Glomerular visceral epithelial cell (primary cell): ENCODE results near the gene GOLM1.
"Not testable (repeated sequence)": the region's sequence is repeated elsewhere in the genome, so short reads cannot be mapped to it uniquely, and the experiment has no call there.

Source experiments
- DNase-seq: peaks from one replicate; pipeline ENCODE4 v3.0.0-alpha.2; 2016; ENCODE audit errors: extremely low spot score

Gene GOLM1, protein sequence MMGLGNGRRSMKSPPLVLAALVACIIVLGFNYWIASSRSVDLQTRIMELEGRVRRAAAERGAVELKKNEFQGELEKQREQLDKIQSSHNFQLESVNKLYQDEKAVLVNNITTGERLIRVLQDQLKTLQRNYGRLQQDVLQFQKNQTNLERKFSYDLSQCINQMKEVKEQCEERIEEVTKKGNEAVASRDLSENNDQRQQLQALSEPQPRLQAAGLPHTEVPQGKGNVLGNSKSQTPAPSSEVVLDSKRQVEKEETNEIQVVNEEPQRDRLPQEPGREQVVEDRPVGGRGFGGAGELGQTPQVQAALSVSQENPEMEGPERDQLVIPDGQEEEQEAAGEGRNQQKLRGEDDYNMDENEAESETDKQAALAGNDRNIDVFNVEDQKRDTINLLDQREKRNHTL

DNA sequence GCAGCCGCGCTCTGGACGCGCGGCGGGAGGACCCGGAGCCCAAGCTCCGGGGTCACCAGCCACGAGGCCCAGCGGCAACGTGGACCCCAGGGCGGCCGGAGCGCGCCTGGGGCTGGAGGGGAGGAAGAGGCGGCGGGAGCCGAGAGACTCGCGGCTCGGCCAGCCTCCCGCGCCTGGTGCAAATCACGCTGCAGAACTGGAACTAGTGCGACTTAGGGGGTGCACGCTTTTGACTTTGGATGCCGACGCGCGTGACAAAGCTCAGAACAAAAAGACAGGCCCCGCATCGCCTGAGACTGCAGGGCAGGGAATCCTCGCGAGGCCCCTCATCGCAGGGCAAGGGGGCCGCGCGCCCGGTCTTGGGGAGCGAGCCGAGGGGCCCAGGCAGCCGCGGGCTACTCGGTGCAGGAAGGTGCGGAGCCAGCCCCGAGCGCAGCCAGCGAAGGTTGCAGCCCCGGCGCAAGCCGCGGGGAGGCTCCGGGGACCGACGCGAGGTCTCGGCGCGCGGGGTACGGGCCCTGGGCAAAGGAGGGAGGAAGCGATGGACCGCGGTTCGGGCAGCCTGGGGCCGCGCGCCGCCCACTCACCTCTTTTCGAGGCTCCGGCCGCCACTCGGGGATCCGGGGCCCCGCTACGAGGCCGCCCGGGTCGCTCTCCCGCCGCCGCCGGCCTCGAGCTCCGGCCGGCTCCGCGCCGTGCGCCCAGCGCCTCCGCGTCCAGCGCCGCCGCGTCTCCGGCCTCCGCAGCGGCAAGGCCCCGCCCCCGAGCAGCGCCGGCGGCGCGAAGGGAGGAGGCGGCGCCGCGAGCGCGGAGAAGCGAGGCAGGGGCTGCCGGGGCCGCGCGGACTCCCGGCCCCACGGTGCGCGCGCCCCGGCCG, at the start of gene GOLM1:
GOLM1 (minus strand) TSS at position 735 of the 877 bp plus-strand sequence. CDS start 20,238 bp downstream, outside the sequence.
- peak; percentile 78 for DNase-seq

DNA sequence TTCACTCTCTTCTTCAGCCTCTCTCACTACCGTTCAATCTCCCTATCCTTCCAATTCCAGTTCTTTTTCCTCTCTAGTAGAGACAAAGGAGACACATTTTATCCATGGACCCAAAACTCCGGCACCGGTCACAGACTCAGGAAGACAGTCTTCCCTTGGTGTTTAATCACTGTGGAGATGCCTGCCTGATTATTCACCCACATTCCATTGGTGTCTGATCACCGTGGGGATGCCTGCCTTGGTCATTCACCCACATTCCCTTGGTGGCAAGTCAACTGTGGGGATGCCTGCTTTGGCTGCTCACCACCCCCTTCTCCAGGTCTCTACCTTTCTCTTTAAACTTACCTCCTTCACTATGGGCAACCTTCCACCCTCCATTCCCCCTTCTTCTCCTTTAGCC, 47.3 kb upstream of the GOLM1 start:
- DNase-seq, result peak; percentile 61

DNA sequence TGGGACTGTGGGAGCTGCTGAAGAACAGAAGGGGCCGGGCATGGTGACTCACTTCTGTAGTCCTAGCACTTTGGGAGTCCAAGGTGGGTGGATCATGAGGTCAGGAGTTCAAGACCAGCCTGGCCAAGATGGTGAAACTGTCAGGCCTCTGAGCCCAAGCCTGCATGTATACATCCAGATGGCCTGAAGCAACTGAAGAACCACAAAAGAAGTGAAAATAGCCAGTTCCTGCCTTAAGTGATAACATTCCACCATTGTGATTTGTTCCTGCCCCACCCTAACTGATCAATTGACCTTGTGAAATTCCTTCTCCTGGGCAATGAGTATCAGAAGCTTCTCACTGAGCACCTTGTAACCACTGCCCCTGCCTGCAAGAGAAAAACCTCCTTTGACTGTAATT, 46.6 kb upstream of the GOLM1 start:
- DNase-seq, result not testable (repeated sequence)

DNA sequence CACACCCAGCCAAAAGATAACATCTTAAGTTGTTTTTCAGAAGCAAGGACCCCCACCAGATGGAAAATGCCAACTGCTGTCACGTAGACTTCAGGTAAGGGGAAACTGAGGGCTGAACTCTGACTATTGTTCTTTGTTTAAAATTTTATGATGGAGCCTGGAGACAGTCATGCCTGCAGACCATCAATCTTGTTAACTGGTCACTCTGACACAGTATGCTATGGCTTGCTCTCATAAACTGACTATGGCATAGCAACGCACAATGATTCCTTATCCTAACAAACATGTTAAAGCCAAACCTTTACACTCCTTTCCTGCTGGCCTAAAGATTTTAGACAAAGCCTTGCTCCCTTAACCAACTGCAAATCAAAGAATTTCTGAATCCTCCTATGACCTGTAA, 43.6 kb upstream of the GOLM1 start:
- no peak for DNase-seq

DNA sequence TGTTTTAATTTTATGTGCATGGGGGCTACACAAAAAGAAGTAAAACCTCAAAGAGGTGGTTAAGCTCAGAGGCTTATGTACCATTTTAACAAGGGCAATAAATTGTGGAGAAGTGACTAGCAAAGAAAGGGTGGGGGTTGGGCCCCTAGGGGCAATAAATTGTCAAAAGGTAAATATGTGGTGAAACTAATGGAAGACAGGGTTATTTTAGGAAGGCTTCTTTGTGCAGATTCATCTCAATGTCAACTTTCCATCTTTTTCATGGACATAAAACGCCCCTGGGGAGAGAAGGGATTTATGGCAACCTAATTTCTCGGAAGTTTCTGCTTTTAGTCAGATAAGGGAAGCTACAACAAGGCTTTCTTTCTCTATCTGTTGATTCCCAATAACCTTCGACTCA, 42.5 kb upstream of the GOLM1 start:
- DNase-seq, result no peak

DNA sequence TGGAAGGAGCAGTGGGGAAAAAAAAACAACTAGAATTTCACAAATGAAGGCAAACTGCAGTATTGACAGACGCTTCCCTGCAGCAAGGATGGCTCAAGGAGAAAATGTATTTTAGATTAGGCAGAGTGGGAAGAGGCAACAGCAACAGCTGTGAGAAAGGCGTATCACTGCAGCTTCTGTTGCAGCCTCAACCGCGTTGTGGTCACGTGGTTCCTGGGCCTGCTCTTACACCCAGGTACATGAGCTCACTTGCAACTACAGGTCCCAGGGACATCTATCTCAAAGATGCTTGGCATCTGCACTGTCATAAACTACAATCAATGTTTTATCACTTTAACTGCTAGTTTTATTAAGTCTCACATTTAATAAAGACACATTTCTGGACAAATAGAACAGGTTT, 36.0 kb upstream of the GOLM1 start:
- no peak for DNase-seq

DNA sequence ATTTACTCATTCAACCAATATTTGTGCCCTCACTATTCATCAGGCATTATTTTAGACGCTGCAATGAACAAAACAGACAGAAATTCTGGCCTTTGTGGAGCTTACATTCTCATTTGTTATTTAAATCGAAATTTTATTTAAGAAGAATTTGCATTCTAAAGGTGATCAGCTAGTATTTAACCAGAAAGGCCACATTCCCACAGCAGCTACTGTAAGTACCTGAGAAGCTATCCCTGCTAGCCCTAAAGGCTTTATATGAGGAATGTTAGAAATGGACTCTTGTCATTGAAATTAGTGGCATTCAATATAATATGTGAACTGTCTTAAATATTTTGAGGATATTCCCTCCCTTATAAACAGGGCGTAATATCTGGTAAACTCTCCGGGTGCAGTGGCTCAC, 35.0 kb upstream of the GOLM1 start:
- DNase-seq, result no peak

DNA sequence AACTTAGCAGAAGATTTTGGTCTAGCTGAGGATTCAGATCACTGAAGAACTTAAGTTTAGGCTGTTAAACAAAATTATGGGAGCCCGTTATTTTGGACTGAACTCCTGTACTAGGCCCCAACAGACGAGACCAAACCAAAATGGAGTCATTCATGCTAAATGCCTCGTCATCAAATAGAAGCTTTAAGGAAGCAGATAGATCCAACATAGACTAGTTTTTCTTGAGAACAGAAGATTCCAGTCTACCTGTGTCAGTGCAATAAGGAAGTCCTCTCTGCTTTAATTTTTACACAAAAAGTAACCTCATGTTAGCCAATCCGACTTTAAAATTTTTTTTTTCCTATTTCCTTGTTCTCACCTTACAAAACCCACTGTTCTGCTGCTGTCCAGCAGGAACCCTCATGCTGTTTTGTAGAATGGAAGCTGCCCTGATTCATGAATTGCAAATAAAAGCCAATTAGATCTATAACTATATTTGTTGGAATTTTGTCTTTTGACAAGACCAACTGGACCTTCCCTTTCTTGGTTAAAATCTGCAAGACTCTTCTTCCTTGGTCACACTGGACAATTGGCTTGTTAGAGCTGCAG, 29.0 kb upstream of the GOLM1 start:
- no peak for DNase-seq

DNA sequence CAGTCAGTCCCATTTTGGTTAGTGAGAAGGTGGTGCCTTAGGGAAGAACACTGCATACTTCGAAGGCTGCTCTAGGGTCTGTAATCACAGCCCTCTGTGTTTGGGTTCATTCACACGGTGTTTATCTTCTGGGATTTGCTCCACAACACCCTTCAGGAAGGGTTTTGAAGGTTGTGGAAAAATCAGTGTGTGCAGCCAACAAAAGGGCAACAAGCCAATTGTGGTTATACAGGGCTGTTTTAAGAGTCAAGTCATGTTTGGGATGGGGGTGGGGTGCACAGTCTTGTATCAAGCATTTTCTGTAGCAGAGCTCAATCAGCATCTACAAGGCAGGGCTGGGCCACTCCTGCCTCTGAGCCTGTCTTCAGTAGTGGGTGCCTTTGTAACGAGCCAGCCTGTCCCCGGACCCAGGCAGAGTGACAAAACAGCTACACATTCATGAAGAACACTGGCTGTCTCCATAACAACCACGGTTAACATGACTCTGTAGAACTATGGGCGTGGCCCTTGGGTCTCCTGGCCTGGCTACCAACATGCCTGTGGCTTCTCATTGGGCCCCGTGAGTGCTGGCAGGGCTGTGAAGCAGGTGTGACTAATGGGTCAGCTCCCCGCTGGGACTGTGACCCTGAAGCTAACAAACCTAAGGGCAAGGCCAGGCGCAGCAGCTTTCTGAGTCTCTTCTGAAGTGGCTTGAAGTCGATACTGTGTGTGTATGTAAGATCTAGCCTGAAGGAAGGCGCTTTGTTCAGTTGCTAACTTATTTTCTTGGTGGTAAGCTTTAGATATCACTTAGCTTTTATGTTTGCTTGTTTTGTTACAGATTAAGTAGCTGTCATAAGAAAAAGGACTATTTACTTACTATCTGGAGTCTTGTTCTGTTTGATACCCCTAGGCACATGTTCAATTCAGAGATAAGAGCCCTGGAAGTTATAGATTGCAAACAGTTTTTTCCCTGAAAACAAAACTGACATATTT, 27.9 kb upstream of the GOLM1 start:
- DNase-seq, result peak; percentile 93

DNA sequence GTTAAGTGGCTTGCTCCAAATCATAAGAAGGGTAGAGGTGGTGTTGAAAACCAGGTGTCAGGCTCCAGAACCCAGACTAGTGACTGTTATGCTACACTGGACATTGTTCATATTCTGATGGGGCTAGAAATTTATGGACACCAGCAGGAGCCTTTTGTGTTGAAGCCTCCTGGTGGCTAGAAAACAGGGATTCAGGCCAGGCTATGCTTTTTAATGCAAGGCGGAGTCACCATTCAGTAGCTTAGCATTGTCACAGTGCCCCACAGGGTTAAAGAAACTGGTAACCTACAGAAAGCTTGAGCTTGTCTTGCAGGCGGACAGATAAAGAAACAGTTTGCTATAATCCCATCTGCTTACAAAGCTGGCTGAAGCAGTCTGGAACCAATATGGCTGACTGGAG, 23.0 kb upstream of the GOLM1 start:
- DNase-seq, result peak; percentile 8

DNA sequence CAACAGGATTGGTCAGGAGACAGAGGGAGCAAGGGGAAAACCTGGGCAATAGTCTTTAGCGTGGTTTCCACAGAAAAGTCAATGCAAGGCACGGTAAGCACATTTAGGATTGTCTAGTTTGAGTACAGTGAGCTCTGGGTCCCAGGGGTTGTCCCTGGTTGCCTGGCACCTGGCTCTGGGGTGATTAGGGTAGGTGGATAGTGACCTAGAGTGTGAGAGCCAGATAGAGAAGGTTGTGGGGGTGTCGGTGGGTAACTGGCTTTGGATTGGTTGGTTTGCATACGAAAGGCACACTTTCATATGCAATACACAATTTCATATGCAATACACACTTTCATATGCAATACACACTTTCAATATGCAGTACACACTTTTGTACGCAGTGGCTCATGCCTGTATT, 20.1 kb upstream of the GOLM1 start:
- no peak for DNase-seq

DNA sequence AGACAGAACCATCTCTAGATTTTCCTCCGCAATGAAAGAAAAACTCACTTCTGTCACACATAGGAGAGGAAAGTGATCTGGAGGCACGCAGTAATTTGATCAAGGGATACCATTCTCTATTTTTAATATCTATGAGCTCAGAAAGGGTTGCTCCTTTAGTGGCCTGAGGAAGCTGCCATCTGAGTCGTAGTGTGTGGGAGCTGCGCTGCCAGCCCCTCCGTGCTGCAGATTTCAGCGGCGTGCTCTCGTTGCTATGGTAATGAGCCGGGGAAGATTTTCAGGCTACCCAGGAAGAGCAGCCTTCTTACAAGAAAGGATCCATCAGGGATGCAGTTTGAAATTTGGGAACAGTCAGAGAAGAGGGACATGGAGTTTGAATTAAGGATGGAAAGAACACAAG, 17.1 kb upstream of the GOLM1 start:
- DNase-seq, result no peak

DNA sequence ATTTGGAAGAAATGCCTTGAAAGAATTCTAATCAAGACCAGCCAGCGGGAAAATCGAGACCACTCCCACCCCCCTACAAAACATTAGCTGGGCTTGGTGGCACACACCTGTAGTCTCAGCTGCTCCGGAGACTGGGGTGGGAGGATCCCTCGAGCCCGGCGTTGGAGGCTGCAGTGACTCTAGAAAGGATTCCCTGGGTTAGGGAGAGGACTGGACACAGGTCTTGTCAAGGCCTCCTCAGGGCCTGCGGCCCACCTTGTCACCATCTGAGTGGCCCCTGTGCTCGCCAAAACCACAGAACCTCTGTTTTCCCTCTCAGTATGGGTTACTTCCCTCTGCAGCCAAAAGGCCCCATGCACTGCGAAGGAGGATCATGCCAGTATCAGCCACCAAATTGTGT, 16.5 kb upstream of the GOLM1 start:
- no peak for DNase-seq

DNA sequence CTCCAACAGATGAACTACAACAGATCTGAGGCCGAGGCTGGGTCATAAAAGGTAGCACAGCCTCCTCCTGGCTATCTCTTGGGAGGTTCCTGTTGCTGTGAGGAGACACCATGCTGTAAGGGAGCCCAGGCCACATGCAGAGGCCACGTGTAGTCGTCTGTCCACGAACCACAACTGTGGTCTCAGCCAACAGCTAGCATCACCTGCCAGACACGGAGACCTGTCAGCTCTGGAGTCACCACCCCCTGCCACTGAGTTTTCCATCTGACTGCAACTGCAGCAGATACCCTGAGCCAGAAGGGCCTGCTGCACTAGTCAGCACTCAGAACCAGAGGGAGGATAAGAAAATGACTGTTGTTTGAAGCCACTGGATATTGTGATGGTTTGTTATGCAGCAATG, 12.7 kb upstream of the GOLM1 start:
- DNase-seq, result no peak

DNA sequence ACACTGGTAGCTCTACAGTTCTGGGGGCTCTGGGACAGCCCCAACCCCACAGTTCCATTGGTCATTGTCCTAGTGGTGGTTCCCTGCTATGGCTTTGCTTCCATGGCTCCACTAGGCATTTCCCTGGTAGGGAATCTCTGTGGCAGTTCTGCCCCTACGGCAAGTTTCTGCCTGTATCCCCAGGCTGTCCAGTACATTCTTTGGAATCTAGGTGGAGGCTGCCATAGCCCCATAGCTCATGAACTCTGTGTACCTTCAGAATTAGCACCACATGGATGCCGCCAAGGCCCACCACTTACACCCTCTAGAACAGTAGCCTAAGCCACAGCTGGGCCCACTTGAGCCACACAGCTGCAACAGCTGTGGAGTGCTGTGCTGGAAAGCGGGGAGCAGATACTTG, 3.3 kb upstream of the GOLM1 start:
- no peak for DNase-seq

DNA sequence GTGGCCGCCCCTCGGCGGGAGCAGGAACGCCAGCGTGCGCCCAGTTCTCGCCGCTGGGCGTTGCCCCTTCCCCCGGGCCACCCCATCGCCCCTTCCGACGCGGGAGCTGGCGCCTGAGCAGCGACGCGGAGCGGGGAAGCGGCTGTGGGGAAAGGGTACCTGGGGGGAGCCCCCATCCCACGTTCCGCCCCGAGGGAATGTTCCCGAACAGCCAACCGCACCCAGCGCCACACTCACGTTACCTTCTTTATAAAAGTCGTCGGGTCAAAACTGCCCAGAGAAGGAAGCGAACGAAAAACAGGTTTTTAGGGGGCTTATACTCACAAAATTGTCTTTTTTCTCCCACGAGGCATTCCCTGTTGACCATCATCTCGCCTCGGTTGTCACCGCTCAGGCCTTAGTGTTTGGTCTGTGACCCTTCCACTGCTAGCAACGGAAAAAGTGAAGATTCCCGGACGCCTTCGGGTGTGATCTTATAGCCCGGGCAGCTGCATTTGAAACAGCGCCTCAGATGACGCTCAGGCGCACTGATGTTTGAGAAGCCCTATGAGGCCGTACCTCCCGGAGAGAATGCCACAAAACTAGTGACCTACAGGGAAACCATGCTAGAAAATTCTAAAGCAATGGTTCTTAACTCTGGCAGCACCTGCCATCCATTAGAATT, 475 bp upstream of the GOLM1 start:
- peak; percentile 31 for DNase-seq

DNA sequence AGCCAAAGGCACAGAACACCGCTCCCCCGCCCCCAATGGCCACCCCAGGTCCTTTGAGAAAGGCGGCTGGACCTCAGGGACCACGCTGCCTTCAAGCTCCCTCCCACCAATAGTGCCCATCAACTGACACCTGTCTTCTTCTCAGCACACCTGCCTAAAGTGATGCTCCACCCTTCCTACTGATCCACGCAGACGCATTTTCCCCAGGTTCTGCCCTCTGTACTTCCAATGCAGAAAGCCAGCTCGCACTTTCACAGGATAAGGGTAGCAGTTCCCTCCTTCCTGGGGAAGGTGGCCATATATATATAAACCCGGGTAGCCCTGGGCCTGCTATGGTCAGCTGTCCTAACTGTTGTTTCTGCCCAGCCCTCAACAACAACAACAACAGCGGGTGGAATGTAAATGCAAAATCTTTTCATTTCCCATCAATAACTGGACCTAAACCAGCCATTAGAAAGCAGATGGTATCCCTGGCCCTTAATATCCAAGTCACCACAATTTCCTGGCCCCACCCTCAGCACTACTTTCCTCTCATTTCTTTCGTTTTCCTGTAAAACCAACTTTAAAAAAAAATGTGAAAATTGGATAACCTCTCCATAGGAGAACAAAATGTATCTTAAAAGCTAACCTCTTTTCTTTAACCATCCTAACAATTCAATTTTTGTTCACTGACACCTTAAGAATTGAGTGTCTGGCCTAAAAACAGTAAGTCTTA, 1.7 kb downstream of the GOLM1 start:
- DNase-seq, result peak; percentile 8

DNA sequence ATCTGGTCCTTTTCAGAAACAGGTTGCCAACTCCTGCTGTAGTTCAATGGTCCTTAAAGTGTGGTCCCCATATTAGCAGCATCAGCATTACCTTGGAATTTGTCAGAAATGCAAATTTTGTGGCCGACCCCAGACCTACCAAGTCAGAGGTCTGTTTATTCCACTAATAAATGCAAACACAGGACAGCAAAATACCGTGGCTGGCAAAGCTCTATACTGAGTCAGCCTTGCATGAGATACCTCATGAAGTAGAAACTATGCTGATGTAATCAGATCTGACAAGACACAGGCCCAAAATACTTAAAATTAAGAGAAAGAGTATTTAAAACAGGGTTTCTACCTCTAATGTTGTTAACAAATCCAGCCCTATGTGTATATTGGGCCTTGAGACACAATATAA, 3.0 kb downstream of the GOLM1 start:
- DNase-seq, result peak; percentile 25

DNA sequence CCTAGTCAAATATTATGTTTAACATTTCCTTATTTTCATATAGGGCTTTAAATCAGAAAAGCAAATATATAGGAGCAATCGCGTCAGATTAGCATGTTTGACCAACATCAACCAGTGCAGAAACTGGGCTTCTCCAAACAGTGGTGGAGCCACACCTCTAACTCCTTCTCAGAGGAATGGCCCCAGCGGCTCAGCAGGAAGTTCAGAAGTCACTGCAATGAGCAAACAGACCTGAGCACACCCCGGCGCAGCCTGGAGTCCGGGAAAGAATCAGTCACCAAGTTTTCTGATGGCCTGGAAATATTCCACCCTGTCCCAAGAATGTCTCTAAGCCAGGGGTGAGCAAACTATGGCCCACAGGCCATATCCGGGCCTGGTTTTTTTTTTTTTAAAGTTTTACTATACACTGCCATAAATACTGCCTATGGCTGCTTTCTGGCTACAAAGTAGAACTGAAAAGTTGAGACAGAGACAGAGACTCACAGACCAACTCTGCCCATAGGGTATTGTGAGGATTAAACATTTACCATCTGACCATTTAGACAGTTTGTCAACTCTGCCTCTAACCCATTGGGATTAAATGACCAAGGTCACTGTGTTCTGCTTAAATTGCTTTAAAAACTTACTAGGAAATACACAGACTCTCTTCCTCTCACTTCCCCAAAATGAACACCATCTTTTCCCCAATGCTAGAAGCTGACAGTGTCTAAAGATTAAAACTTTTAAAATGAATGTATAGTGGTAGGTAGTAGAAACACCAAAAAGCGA, 5.4 kb downstream of the GOLM1 start:
- peak; percentile 71 for DNase-seq
